Mucosa of descending colon (tissue), 3 donors: ENCODE data around the gene RAP1A. TPM values are rescaled to one million over a fixed set of nuclear protein-coding genes. Genes with fewer than 3 reads are reported as not detected.

Experiments used
- ATAC-seq: fragments of 200-7000 bp; cut with Tn5 transposase; one replicate; pipeline ENCODE4 v1.9.1; 2020; ENCODE audit warnings: mild to moderate bottlenecking, moderate library complexity
- DNase-seq, 3 donors: peaks; one replicate each; pipeline ENCODE4 v3.0.0-alpha.2; 2020
- H3K36me3 ChIP-seq: fragments of 200-600 bp; one replicate; pipeline ENCODE4 v1.8.0; 2021; ENCODE audit warnings: low read depth, mild to moderate bottlenecking
- H3K4me1 ChIP-seq: fragments of 200-600 bp; one replicate; pipeline ENCODE4 v1.8.0; 2021; ENCODE audit warnings: low read depth, mild to moderate bottlenecking
- H3K4me3 ChIP-seq: fragments of 200-600 bp; one replicate; pipeline ENCODE4 v1.8.0; 2021; ENCODE audit warnings: mild to moderate bottlenecking
- H3K9me3 ChIP-seq: fragments of 200-600 bp; one replicate; pipeline ENCODE4 v1.8.0; 2021; ENCODE audit warnings: mild to moderate bottlenecking
- intact Hi-C, 2 donors: fragments of 100-400 bp; cut with DNase I in 1 of 2; cut with micrococcal nuclease in 1 of 2; formaldehyde crosslinking; loops; one replicate each; pipeline versions ENCODE4 v1.11.0 to v1.11.1; 2022; cut with DNase I, micrococcal nuclease
- long read RNA-seq, 2 donors: library from polyadenylated mRNA; unstranded; transcript quantifications; one replicate each; pipeline ENCODE4 v2.0.0, GENCODE V29; 2019 to 2021
- total RNA-seq, 3 donors: library from RNA; stranded (reverse); fragmentation: NEBNext Ultra II Directional in 2 of 3; extraction: Animal tissue kit (Norgen Biotek cat#: 25700) in 2 of 3; gene quantifications; one replicate each; pipeline versions ENCODE4 v1.2.1 to v1.2.4, GENCODE V29; 2021 to 2023
- TF ChIP-seq, protein P1 (sequence below): fragments of 200-600 bp; IDR thresholded peaks from one replicate; pipeline ENCODE4 v1.8.0; 2022; ENCODE audit warnings: antibody characterized with exemption, mild to moderate bottlenecking
- donor health status: DM: no; HTN: no; CAD: no; lungs with moderate emphysema.
- donor health status: DM: no; HTN: no; CAD: no.
- donor health status: DM: no; HTN: yes; CAD: no.

Gene RAP1A
- total RNA-seq: 100 to 1,000 TPM in 1 of 3 donors, 10 to 100 TPM in 2; 84.4 to 272 (median 95.4) TPM
- long read RNA-seq, donor 1, full-length matches to known transcripts: 109 of 158 reads
- long read RNA-seq, donor 1, partial matches to known transcripts: 5 of 158 reads
- long read RNA-seq, donor 1, other reads (novel, unspliced or antisense): 44 of 158 reads
- long read RNA-seq, donor 2, full-length matches to known transcripts: 14 of 19 reads
- long read RNA-seq, donor 2, partial matches to known transcripts: 2 of 19 reads
- long read RNA-seq, donor 2, other reads (novel, unspliced or antisense): 3 of 19 reads

DNA sequence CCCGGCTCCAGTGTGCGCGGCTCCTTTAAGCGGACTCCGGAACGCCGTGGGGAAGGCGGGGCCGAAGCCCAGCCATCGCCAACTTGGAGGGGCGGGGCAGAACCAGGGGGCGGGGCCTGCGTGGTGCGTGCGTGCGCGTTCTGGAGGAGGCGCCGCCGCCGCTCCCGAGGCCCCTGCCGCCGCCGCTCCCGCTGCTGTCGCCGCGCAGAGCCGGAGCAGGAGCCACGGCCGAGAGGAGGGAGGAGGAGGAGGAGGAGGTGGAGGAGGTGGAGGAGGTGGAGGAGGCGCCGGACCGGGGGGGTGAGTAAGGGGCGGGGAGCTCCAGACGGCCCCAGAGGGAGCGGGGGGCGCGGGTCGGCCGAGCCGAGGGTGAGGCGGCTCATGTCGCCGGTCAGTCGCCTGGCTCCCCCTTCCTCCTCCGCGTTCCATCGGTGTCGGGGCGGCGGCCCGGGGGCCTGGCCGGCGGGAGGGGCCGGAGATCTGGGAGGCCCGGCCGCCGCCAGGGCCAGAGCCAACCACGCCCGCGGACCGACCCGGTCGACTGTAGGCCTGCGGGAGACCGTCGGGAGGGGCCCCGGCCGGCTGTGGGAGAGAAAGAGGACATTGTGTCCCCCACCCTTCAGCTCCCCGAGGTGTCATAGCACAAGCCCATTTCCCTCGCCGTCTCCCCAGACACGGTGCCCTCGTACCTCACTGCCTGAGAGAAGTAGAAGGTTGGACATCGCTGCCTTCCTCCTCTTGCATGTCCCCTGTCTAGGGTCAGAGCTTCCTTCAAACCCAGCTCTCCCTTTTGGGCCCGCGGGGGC lies at the start of gene RAP1A:
Gene RAP1A, plus strand, starts transcription at position 155 of the 806 bp plus-strand sequence. CDS start 71,572 bp downstream, outside the sequence.
- Histone ChIP-seq H3K9me3 (no peaks in the 10 kb centered on the region), H3K4me3 (peak within 1 kb of the TSS; percentile 83), H3K4me1 (peaks cover 27% of the 10 kb centered on the region), H3K36me3 (no peaks in the 10 kb centered on the region)
- ATAC-seq (peak; percentile 97), DNase-seq (peak; percentile 97 to 99 (median 99))
- intact Hi-C loops: no loop called here
- TF ChIP-seq, protein P1, sequence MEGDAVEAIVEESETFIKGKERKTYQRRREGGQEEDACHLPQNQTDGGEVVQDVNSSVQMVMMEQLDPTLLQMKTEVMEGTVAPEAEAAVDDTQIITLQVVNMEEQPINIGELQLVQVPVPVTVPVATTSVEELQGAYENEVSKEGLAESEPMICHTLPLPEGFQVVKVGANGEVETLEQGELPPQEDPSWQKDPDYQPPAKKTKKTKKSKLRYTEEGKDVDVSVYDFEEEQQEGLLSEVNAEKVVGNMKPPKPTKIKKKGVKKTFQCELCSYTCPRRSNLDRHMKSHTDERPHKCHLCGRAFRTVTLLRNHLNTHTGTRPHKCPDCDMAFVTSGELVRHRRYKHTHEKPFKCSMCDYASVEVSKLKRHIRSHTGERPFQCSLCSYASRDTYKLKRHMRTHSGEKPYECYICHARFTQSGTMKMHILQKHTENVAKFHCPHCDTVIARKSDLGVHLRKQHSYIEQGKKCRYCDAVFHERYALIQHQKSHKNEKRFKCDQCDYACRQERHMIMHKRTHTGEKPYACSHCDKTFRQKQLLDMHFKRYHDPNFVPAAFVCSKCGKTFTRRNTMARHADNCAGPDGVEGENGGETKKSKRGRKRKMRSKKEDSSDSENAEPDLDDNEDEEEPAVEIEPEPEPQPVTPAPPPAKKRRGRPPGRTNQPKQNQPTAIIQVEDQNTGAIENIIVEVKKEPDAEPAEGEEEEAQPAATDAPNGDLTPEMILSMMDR: no peak

DNA sequence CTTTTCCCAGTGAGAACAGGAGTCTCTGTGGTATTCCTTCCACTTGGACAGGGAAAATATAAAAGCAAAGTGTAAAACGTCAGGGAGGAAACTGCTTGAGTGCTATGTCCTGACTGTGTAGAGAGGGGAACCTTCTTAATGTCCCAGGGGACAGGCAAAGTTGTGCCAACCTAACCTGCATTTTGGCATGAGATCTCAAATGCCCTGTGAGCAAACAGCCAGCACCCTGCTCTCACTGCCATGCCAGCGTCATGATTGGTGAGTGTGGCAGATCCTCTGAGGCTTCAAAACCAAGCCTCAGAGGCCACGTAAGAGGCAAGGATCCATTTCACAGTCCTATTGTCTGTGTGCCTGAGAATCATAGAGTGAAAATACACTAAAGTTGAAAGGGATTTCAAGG lies 49.7 kb upstream of the RAP1A start:
- ATAC-seq (no peak), DNase-seq (no peak)
- intact Hi-C loops: no loop called here
- Histone ChIP-seq H3K36me3 (no peaks in the 10 kb centered on the region), H3K4me3 (no peak overlapping the region), H3K9me3 (no peaks in the 10 kb centered on the region), H3K4me1 (no peaks in the 10 kb centered on the region)
- TF ChIP-seq, protein P1: no peak

GRCh38 chr1:111570781-111571181 lies 48.8 kb upstream of the RAP1A start:
- DNase-seq (peak in 1 of 3 donors; percentile 42), ATAC-seq (peak; percentile 14)
- H3K4me3 ChIP-seq: no peak overlapping the region
- no peaks in the 10 kb centered on the region for H3K4me1 ChIP-seq
- no peaks in the 10 kb centered on the region for H3K9me3 ChIP-seq
- no peaks in the 10 kb centered on the region for H3K36me3 ChIP-seq
- TF ChIP-seq, protein P1: no peak
- intact Hi-C loops: no loop called here

GRCh38 chr1:111571239-111571638 lies 48.4 kb upstream of the RAP1A start:
- Histone ChIP-seq H3K4me1 (no peaks in the 10 kb centered on the region), H3K9me3 (no peaks in the 10 kb centered on the region), H3K36me3 (no peaks in the 10 kb centered on the region), H3K4me3 (no peak overlapping the region)
- intact Hi-C loops: no loop called here
- no peak for ATAC-seq
- no peak for DNase-seq
- TF ChIP-seq, protein P1: no peak

- TF ChIP-seq, protein P1: no peak
- H3K36me3 ChIP-seq: no peaks in the 10 kb centered on the region
- no peak for DNase-seq
- no peak overlapping the region for H3K4me3 ChIP-seq
- intact Hi-C loops: no loop called here
- H3K9me3 ChIP-seq: no peaks in the 10 kb centered on the region
- no peaks in the 10 kb centered on the region for H3K4me1 ChIP-seq
- ATAC-seq: no peak
Measured at GRCh38 chr1:111571987-111572386, 47.6 kb upstream of the RAP1A start.
